ENCODE measurements around the gene EPB41L2. TPM values are rescaled to one million over a fixed set of nuclear protein-coding genes. Genes with fewer than 3 reads are reported as not detected.

EPB41L2 gene
- total RNA-seq, 1 experiment from 2014 or later: 106 TPM

DNA sequence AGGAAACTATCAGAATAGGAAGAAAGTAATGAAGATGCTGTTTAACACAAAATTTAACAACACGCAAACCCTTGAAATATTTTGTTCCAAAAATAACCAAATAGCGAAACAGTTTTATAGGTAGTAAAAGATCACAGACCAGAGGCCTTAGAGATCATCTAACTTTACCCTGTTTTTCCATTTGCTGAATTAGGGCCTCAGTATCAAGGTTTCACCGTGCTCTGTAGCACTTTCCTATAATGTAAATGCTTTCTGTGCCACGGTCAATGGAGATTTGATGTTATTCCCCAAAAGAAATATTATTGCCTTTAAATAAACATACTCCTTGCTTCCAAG is 23.7 kb downstream of the EPB41L2 start:
- Mint-ChIP-seq H3K9me3 (peaks cover 4% of the 10 kb centered on the region; the same call in 1 of the 2 replicates), H3K27me3 (ENCODE audit: low read depth) (no peaks in the 10 kb centered on the region), H3K4me1 (peaks cover 4% of the 10 kb centered on the region), H3K27ac (no peak overlapping the region), H3K4me3 (no peak overlapping the region), H3K36me3 (no peaks in the 10 kb centered on the region)
- ChIA-PET CTCF (no interaction called here), POLR2A (no interaction called here)
- TF ChIP-seq IRF2 (CRISPR knock-in tag; IDR thresholded peaks at IDR 0.05; ENCODE audit: borderline replicate concordance, low read depth) (no peak), SP1 (CRISPR knock-in tag; conservative IDR thresholded peaks at IDR 0.05) (no peak), ZNF671 (CRISPR knock-in tag; IDR thresholded peaks at IDR 0.05) (no peak), ZNF396 (CRISPR knock-in tag; IDR thresholded peaks at IDR 0.05; ENCODE audit: borderline replicate concordance) (no peak), TCF7 (CRISPR knock-in tag; IDR thresholded peaks at IDR 0.05; ENCODE audit: low read depth) (no peak), ZNF317 (CRISPR knock-in tag; IDR thresholded peaks at IDR 0.05; ENCODE audit: borderline replicate concordance, low read depth) (no peak), SOX15 (CRISPR knock-in tag; IDR thresholded peaks at IDR 0.05) (no peak), ZBTB21 (CRISPR knock-in tag; IDR thresholded peaks at IDR 0.05; ENCODE audit: borderline replicate concordance) (no peak), ATF1 (CRISPR knock-in tag; IDR thresholded peaks at IDR 0.05) (no peak)
- TF ChIP-seq, protein P1, sequence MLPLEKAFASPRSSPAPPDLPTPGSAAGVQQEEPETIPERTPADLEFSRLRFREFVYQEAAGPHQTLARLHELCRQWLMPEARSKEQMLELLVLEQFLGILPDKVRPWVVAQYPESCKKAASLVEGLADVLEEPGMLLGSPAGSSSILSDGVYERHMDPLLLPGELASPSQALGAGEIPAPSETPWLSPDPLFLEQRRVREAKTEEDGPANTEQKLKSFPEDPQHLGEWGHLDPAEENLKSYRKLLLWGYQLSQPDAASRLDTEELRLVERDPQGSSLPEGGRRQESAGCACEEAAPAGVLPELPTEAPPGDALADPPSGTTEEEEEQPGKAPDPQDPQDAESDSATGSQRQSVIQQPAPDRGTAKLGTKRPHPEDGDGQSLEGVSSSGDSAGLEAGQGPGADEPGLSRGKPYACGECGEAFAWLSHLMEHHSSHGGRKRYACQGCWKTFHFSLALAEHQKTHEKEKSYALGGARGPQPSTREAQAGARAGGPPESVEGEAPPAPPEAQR (CRISPR knock-in tag; IDR thresholded peaks at IDR 0.05): no peak
- TF ChIP-seq, protein P2, sequence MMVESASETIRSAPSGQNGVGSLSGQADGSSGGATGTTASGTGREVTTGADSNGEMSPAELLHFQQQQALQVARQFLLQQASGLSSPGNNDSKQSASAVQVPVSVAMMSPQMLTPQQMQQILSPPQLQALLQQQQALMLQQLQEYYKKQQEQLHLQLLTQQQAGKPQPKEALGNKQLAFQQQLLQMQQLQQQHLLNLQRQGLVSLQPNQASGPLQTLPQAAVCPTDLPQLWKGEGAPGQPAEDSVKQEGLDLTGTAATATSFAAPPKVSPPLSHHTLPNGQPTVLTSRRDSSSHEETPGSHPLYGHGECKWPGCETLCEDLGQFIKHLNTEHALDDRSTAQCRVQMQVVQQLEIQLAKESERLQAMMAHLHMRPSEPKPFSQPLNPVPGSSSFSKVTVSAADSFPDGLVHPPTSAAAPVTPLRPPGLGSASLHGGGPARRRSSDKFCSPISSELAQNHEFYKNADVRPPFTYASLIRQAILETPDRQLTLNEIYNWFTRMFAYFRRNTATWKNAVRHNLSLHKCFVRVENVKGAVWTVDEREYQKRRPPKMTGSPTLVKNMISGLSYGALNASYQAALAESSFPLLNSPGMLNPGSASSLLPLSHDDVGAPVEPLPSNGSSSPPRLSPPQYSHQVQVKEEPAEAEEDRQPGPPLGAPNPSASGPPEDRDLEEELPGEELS (CRISPR knock-in tag; IDR thresholded peaks at IDR 0.05): no peak
- TF ChIP-seq, protein P3, sequence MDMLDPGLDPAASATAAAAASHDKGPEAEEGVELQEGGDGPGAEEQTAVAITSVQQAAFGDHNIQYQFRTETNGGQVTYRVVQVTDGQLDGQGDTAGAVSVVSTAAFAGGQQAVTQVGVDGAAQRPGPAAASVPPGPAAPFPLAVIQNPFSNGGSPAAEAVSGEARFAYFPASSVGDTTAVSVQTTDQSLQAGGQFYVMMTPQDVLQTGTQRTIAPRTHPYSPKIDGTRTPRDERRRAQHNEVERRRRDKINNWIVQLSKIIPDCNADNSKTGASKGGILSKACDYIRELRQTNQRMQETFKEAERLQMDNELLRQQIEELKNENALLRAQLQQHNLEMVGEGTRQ (CRISPR knock-in tag; IDR thresholded peaks at IDR 0.05): no peak
- DNase-seq (ENCODE audit: low spot score) (no peak), ATAC-seq (no peak)

DNA sequence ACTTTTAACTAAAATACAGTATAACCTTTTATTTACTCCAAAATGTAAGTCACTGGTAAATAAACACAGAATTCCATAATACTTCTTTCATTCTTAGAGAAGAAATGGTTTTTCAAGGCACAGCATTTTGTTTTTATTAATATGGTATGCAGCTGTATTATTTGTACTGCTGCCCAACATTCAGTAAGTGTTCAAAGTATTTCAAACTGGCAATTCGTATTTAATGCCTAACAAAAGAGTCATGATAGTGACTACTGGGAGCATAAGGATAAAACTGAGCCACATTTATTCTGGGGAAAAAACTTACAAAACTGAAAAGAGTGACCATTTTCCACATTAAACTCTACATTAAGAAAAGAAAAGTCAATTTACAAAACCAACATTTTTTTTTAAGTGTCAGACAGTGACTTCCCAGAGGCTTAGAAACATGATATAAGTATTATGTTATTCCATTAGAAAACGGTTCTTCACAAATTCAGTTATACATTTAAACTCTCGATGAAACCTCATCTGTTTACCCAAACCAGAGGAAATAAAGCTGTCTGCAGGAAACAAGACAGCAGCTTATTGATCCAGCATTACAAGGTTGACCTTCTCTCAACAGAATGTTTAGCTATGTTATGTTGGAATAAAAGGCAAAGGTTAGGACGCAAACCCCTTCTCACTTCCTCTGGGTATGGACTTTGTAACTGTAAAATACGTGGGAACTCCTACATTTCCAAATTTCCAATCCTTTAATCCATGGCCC is 24.3 kb downstream of the EPB41L2 start:
- DNase-seq (ENCODE audit: low spot score): no peak
- CTCF ChIA-PET: no interaction called here
- H3K27ac Mint-ChIP-seq: no peak overlapping the region
- TF ChIP-seq TEAD4 (CRISPR knock-in tag; IDR thresholded peaks at IDR 0.05) (no peak), ZNF138 (CRISPR knock-in tag; conservative IDR thresholded peaks at IDR 0.05) (no peak), NFYB (CRISPR knock-in tag; conservative IDR thresholded peaks at IDR 0.05; ENCODE audit: low read depth) (no peak), SOX15 (CRISPR knock-in tag; IDR thresholded peaks at IDR 0.05) (no peak), CREM (CRISPR knock-in tag; IDR thresholded peaks at IDR 0.05) (no peak), SMAD4 (CRISPR knock-in tag; IDR thresholded peaks at IDR 0.05) (no peak), ZNF263 (CRISPR knock-in tag; IDR thresholded peaks at IDR 0.05; ENCODE audit: low read depth) (no peak), ZNF396 (CRISPR knock-in tag; IDR thresholded peaks at IDR 0.05; ENCODE audit: borderline replicate concordance) (no peak), KAT7 (CRISPR knock-in tag; IDR thresholded peaks at IDR 0.05; ENCODE audit: borderline replicate concordance) (no peak), GTF2I (CRISPR knock-in tag; conservative IDR thresholded peaks at IDR 0.05) (no peak), HMGA2 (CRISPR knock-in tag; IDR thresholded peaks at IDR 0.05) (no peak), CBFB (CRISPR knock-in tag; IDR thresholded peaks at IDR 0.05; ENCODE audit: low read depth) (no peak), ZBTB21 (CRISPR knock-in tag; IDR thresholded peaks at IDR 0.05; ENCODE audit: borderline replicate concordance) (no peak), ZNF671 (CRISPR knock-in tag; IDR thresholded peaks at IDR 0.05) (no peak)
- TF ChIP-seq, protein P4, sequence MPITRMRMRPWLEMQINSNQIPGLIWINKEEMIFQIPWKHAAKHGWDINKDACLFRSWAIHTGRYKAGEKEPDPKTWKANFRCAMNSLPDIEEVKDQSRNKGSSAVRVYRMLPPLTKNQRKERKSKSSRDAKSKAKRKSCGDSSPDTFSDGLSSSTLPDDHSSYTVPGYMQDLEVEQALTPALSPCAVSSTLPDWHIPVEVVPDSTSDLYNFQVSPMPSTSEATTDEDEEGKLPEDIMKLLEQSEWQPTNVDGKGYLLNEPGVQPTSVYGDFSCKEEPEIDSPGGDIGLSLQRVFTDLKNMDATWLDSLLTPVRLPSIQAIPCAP (CRISPR knock-in tag; IDR thresholded peaks at IDR 0.05): no peak
- TF ChIP-seq, protein P5, sequence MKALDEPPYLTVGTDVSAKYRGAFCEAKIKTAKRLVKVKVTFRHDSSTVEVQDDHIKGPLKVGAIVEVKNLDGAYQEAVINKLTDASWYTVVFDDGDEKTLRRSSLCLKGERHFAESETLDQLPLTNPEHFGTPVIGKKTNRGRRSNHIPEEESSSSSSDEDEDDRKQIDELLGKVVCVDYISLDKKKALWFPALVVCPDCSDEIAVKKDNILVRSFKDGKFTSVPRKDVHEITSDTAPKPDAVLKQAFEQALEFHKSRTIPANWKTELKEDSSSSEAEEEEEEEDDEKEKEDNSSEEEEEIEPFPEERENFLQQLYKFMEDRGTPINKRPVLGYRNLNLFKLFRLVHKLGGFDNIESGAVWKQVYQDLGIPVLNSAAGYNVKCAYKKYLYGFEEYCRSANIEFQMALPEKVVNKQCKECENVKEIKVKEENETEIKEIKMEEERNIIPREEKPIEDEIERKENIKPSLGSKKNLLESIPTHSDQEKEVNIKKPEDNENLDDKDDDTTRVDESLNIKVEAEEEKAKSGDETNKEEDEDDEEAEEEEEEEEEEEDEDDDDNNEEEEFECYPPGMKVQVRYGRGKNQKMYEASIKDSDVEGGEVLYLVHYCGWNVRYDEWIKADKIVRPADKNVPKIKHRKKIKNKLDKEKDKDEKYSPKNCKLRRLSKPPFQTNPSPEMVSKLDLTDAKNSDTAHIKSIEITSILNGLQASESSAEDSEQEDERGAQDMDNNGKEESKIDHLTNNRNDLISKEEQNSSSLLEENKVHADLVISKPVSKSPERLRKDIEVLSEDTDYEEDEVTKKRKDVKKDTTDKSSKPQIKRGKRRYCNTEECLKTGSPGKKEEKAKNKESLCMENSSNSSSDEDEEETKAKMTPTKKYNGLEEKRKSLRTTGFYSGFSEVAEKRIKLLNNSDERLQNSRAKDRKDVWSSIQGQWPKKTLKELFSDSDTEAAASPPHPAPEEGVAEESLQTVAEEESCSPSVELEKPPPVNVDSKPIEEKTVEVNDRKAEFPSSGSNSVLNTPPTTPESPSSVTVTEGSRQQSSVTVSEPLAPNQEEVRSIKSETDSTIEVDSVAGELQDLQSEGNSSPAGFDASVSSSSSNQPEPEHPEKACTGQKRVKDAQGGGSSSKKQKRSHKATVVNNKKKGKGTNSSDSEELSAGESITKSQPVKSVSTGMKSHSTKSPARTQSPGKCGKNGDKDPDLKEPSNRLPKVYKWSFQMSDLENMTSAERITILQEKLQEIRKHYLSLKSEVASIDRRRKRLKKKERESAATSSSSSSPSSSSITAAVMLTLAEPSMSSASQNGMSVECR (CRISPR knock-in tag; IDR thresholded peaks at IDR 0.05; ENCODE audit: borderline replicate concordance): no peak
- TF ChIP-seq, protein P6, sequence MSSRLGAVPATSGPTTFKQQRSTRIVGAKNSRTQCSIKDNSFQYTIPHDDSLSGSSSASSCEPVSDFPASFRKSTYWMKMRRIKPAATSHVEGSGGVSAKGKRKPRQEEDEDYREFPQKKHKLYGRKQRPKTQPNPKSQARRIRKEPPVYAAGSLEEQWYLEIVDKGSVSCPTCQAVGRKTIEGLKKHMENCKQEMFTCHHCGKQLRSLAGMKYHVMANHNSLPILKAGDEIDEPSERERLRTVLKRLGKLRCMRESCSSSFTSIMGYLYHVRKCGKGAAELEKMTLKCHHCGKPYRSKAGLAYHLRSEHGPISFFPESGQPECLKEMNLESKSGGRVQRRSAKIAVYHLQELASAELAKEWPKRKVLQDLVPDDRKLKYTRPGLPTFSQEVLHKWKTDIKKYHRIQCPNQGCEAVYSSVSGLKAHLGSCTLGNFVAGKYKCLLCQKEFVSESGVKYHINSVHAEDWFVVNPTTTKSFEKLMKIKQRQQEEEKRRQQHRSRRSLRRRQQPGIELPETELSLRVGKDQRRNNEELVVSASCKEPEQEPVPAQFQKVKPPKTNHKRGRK (CRISPR knock-in tag; IDR thresholded peaks at IDR 0.05; ENCODE audit: borderline replicate concordance): no peak

More for the DNA sequence above, 24.3 kb downstream of the EPB41L2 start:
- POLR2A ChIA-PET: no interaction called here
- Mint-ChIP-seq H3K27me3 (ENCODE audit: low read depth) (no peaks in the 10 kb centered on the region), H3K4me3 (no peak overlapping the region), H3K9me3 (peaks cover 4% of the 10 kb centered on the region; the same call in 1 of the 2 replicates), H3K36me3 (no peaks in the 10 kb centered on the region), H3K4me1 (peaks cover 4% of the 10 kb centered on the region)
- ATAC-seq: no peak
